C4-2B (cell line): ENCODE results near the gene TWIST2.

Experiments
- H3K27ac ChIP-seq: fragments of 450-650 bp; 2 replicates; pipeline ENCODE4 v1.5.1; 2017
- ZFX ChIP-seq: fragments of 450-650 bp; IDR thresholded peaks from 2 replicates; pipeline ENCODE4 v1.6.1; 2017
- TF ChIP-seq, protein P1 (sequence below): fragments of 450-650 bp; conservative IDR thresholded peaks from 2 replicates; pipeline ENCODE4 v1.5.1; 2017; ENCODE audit warnings: mild to moderate bottlenecking

TWIST2 gene

DNA sequence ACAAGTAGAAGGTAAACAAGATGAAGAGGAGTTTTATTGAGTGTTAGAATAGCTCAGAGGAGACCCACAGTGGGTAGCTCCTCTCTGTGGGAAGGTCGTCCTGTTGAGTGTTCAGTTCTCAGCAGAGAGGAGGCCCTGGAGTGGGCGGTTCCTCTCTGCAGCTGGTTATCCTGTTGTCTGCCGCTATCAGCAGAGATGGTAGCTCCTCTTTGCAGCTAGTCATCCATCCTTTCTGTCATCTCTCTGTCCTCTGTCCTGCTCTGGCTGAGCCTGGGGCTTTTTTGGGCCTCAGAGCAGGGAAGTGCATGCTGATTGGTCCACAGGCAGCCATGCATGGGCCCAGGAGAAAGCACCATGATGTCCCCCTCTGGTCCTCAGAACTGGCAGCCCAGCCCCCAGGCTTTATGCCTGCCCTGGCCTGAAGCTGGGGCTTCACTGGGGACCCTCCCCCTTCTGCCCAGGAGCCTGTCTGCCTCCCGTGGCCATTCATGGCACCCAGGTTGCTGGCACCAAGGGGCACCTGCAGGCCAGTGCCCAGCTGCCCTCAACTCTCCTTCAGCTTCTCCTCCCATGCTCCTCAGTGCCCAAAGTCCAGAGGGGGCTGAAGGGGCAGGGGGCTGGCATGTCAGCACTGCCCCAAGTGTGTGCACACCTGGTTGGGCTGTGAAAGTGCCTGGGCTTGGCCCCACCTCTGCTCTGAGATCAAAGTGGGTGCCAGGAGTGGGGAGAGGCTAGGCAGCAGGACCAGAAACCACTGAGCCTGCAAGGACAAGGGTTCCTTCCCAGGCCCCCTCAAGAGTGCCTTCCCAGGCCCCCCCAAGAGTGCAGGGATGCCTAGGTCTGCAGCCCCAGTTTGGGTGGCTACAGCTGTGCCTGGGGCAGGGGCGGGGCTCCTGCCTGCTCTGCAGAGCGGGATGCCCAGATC is 98.7 kb downstream of the TWIST2 start:
- TF ChIP-seq, protein P1, sequence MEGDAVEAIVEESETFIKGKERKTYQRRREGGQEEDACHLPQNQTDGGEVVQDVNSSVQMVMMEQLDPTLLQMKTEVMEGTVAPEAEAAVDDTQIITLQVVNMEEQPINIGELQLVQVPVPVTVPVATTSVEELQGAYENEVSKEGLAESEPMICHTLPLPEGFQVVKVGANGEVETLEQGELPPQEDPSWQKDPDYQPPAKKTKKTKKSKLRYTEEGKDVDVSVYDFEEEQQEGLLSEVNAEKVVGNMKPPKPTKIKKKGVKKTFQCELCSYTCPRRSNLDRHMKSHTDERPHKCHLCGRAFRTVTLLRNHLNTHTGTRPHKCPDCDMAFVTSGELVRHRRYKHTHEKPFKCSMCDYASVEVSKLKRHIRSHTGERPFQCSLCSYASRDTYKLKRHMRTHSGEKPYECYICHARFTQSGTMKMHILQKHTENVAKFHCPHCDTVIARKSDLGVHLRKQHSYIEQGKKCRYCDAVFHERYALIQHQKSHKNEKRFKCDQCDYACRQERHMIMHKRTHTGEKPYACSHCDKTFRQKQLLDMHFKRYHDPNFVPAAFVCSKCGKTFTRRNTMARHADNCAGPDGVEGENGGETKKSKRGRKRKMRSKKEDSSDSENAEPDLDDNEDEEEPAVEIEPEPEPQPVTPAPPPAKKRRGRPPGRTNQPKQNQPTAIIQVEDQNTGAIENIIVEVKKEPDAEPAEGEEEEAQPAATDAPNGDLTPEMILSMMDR, result no peak
- no peak for TF ChIP-seq ZFX
- H3K27ac ChIP-seq, result no peak overlapping the region

GRCh38 chr2:238947243-238947760 is 99.4 kb downstream of the TWIST2 start:
- no peak overlapping the region for H3K27ac ChIP-seq
- no peak for TF ChIP-seq ZFX
- TF ChIP-seq, protein P1, result no peak

- no peak overlapping the region for H3K27ac ChIP-seq
- TF ChIP-seq, protein P1, result no peak
- no peak for TF ChIP-seq ZFX
Measured at GRCh38 chr2:238947920-238948710, 100.2 kb downstream of the TWIST2 start.

DNA sequence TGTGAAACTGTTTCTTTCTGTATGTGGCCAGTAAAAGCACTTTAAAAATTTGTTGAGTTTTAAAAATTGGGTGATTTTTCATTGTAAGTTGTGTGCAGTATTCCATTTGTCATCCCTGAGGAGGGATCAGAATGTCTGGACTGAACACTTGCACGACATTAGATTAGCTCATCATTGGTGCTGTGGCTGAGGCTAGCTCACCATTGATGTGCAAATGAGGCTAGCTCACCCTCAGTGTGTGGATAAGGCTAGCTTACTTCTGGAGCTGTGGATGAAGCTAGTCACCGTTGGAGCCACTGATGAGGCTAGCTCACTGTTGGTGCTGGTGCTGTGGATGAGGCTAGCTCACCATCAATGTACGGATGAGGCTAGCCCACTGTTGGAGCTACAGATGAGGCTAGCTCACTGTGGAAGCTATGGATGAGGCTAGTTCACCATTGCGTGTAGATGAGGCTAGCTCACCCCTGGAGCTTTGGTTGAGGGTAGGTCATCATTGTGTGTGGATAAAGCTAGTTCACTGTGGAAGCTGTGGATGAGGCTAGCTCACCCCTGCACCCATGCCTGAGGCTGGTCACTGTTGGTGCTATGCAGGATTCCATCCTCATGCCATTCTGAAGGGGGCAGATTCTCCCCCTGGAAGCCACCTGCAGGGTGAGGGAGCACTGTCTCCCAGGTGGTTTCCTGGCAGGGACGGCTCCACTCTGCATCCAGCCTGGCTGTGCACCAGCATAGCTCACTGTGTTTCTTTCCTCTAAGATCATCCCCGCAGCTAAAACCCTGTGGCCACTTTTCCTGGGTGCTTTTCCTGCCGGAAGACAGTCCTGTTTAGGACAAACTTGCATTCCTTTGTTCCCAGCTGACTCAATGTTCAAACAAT is 101.1 kb downstream of the TWIST2 start:
- no peak overlapping the region for H3K27ac ChIP-seq
- TF ChIP-seq, protein P1, result no peak
- TF ChIP-seq ZFX, result no peak

- TF ChIP-seq, protein P1, result no peak
- no peak for TF ChIP-seq ZFX
- no peak overlapping the region for H3K27ac ChIP-seq
Measured at GRCh38 chr2:238949710-238950345, 101.9 kb downstream of the TWIST2 start.

GRCh38 chr2:238950551-238950950 is 102.7 kb downstream of the TWIST2 start:
- TF ChIP-seq, protein P1, result no peak
- TF ChIP-seq ZFX, result no peak
- no peak overlapping the region for H3K27ac ChIP-seq
